GM19468 (cell line): ENCODE results near the gene IGF1R.
"Not testable (repeated sequence)": the region's sequence is repeated elsewhere in the genome, so short reads cannot be mapped to it uniquely, and the experiment has no call there.

Experiments
- ATAC-seq: cut with Tn5 transposase; IDR thresholded peaks from one replicate; pipeline ENCODE4 v1.9.1; 2021; ENCODE audit warnings: mild to moderate bottlenecking, moderate library complexity, moderate number of reproducible peaks; ENCODE audit not compliant: unreplicated experiment; ENCODE audit errors: extremely low read depth

IGF1R gene

DNA sequence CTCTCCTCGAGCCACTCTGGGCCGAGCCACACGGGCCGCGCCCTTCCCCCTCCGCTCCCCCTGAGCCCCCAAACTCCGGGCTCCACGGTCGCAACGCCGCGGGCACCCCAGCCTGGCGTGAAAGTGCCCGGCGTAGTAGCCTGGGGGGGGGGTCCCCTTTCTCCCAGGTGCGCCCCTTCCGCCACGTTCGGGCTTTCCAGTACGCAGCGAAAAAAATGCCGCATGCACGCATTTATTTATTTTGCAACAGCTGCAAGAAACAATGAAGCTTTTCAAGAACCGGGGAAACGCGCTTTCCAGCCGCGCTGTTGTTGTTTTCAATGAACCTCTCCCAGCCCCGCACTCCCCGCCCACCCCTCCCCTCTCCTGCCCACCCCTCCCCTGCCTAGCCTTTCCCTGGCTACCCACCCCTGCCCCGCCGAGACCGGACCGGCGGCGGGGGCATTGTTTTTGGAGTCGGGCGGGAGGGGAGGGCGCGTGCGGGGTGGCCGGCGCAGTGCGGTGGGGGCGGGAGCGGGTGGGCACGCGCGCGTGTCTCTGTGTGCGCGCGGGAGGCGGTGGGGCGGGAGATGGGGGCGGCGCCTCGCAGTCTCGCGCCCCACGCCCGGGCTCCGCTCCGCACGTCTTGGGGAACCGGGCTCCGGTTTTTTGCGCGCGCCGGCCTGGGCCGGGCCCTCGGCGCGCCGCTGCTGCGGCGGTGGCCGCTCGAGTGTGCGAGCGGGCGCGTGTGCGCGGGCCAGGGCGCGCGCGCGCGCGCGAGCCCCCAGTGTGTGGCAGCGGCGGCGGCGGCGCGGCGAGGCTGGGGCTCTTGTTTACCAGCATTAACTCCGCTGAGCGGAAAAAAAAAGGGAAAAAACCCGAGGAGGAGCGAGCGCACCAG, at the start of gene IGF1R:
TSS of gene IGF1R (plus strand) at position 766 of the 880 bp plus-strand sequence. CDS start 1,043 bp downstream, outside the sequence.
- peak; percentile 66 for ATAC-seq

DNA sequence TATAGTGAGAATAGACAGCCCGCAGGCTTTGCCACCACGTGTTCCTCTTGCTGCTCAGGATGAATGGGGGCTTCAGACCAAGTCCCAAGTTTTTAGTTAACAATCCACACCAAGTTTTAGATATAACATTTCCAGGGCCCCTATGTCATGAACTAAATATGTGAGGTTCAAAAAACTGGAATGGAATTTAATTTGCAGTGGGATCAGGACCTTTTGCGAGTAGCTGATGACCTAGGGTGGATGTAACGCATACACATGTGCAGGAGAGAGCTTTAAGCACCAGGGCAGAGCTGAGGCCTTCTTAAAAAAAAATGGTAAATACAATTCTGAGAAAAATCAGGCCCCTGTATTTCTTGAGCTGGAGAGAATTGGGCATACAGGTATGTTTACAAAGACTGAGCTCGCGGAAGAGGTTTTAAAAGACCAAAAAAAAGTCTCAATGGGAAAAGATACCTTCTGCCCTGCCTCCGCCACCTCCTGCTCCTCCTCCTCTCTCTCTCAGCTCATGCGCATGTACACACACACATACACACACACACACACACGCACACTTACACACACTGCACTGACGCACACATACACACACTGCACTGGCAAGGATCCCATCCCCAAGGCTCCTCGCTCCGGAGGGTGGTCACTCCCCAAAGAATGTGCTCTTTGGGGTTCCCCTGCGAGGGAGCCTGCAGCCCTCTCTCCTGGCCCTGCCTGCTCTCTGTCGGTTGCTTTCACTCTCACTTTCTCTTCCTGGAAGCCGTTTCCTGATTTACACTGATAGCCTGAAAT, 48.2 kb upstream of the IGF1R start:
- peak; percentile 24 for ATAC-seq

DNA sequence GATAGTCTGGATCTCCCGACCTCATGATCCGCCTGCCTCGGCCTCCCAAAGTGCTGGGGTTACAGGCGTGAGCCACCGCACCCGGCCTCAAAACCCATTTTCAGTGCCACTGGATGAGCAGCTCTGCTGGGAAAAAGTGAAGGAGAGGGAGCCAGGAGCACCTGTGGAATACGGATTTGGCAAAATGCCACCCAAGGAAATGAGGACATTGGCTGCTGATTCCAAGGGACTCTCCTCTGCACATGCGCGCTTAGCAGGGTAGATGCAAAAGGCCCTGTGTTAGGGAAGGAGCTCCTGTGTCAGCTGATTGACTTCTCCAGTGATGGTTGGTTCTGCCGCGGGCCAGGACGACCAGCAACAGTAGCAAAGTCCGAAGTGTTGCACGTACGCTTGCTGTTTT, 43.4 kb upstream of the IGF1R start:
- no peak for ATAC-seq

DNA sequence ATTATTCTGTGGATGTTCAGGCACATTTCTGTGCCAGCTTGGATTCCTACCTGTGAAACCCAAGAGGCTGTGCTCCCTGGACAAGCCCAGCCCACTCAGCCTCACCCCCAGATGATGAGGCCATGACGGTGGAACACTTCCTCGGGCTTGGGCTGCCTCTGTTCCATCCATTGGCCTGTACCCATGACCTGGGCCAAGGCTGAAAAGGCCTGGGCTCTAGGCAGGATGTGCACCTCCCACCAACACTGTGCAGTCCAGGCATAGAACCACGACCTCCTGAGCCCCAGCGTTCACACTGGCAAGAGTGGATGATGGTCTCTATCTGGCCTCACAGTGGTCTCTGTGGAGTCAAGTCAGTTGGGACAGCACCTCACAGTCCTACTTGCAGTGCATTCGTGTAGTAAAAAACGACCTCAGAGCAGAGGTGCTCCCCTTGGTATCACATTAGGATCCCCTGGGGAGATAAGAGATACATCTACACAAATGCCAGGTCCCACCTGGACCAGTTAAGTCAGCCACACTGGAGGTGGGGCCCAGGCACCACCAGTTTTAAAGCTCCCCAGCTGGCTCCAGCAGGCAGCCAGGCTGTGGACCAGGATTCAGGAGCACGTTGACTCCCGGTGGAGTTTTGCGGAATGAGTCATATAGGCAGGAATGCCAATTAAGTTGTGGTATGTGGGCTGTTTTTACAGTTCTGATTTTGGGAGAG, 39.0 kb upstream of the IGF1R start:
- ATAC-seq = no peak

DNA sequence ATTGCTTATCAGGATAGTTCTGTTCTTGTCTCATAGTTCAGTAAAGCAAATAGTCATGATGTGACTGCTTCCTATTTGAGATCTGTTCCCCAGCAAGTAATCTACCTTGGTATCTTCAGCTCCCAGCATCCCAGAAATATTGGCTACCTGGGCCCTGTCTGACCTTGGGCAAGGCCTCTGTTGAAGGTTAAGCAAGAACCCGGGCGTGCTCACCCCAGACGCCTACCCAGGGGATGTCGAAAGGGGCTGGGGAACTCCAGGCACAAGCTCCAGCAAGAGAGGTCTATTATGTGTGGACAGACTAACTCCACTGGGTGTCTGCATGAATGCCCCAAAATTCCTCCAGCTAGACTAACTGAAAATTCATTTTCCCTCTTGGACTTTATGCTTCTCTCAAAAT, 37.3 kb upstream of the IGF1R start:
- ATAC-seq = no peak

DNA sequence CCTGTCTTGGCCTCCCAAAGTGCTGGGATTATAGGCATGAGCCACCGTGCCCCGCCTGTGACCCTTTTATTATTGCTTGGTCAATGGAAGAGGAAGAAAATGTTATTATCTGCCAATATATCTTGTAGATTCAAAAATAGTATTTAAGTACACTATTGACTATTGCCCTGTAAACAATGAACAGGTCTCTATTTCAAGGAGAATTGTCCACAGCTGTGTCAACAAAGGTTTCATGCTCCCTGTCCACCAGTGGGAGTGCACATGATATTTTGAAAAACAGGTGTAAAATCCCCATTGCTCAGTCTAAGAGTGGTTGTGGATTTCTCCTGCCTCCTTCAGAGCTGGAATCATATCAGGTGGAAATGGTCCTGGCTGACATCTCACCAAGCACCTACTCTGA, 36.5 kb upstream of the IGF1R start:
- no peak for ATAC-seq

DNA sequence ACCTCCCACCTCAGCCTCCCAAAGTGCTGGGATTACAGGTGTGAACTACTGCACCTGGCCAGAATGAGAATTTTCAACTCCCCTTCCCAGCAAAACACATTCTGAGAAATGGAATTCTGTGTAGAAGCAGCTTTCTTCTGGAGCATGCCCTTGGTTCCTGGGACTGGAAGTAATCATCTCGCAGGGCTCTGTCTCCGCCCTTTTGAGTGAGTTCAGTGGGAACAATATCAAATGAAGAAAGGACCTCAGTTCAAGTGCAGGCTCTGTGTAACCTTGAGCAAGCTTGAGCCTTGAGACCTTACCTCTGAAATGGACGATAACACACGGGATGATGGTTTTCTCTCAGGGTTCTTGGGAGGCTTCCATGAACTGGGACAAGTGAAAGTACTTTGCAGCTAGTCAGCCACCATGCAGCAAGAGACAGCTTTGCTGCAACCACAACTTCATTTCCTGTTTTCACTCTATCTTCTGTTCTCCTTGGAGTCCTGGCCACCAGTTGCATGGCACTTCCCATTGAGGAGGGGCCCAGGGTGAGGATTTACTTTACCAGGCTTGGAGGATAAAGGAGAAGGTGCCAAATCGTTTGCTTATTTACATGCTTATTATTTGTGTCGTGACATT, 35.7 kb upstream of the IGF1R start:
- no peak for ATAC-seq

DNA sequence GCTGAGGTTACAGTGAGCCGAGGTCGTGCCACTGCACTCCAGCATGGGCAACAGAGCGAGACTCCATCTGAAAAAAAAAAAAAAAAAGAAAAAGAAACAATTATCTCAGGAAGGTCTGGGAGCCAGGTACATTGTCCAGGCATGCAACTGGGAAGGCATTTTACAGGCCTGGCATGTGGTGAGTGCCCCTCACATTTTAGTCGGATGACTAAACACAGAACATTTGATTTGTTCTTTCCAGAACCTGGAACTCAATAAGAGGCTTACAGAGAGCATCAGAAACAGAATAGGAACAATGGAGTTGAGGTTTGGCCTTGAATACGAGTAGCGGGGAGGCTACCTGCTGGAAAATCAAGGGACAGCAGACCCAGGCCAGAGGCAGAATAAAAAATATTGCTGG, 33.7 kb upstream of the IGF1R start:
- no peak for ATAC-seq

GRCh38 chr15:98616397-98616796, 31.9 kb upstream of the IGF1R start:
- no peak for ATAC-seq

DNA sequence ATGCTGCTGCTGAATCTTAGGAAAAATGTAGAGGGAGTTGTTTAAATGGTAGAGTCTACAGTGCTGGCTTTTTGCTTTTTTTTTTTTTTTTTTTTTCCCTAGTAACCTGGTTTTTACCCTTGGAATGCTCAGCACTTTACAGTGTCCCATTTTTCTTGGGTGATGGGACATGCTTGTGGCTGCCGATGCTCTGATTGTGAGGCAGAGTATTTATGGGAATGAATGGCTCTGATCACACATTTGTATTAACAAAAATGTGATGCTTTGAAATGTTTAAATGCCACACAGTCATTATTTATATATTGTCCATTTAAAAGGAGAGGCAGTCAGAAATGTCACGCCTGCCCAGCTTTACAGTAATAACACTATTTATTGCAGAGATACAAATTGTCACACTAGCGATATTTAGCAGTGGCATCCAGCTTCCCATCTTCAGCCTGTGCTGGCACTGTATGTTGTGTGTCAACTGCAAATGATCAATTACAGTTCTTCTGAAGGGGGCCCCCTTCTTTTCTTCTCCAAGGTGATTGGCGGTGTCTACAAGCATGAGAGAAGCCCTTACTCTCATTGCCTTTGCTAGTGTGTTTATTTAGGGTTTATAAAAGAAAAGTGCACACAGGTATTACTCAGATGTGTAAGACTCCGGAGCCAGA, 30.9 kb upstream of the IGF1R start:
- no peak for ATAC-seq

GRCh38 chr15:98618576-98618975, 29.8 kb upstream of the IGF1R start:
- ATAC-seq = not testable (repeated sequence)

- no peak for ATAC-seq
These were observed 28.3 kb upstream of the IGF1R start for GRCh38 chr15:98620020-98620419.

DNA sequence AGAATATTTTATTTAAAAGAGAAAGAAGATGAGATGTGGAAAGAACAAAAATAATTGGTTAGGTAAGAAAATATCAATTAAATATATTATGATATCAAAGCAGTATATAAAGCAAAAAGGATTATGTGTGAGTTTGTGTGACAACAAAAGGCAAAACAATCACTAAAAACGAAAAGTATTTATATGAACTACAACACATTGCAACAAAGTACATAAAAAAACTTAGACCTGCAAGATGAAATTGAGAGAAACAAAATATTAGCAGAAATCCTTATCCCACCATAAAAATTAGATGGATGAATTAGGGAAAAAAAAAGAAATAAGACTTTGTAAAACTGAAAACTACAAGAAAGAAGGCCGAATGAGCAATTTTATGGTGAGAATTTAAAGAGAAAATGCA, 27.3 kb upstream of the IGF1R start:
- no peak for ATAC-seq

DNA sequence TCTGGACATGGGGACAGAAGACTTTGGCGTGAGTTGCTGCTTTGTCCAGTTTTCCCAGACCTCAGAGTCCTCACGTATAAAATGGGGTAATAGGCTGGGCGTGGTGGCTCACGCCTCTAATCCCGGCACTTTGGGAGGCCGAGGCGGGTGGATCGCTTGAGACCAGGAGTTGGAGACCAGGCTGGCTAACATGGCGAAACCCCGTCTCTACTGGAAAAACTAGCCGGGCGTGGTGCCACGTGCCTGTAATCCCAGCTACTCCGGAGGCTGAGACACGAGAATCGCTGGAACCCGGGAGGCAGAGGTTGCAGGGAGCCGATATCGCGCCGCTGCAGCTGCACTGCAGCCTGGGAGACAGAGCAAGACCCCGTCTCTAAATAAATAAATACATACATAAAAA, 22.7 kb upstream of the IGF1R start:
- ATAC-seq = no peak

DNA sequence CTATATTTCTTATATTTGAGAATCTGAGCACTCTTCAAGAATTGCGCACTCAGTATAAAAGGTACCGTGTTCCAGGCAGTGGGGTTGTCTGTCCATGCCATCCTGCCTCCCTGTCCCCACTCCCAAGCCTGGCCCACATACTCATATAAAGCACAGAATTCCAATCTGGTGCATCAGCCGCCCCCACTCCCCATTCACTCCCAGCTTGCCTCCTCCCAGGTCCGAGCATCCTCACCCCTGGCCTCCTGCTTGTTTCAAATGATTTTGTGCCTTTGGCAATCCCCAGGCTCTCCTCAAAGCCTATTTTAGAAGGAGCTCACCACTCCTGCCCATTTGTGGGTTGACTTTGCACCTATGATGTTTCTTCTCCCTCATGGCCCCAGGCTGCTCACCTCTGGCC, 22.2 kb upstream of the IGF1R start:
- ATAC-seq = no peak

DNA sequence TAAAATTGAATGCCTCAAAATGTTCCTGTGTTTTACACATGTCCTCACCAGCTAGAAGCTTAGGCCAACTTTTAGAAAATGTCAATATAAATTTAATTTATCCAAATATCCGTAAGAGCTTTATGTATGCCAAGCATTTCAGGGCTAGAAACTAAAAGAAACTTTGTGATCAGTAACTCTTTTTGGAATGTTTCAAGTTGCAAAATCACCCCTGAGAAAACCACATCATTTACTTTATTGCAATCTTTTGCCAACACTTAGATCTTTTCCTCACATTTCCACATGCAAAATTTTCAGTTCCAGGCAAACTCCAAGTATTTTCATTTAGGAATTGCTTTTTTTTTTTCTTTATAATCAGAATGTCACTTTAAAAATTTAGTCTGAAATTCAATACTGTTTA, 20.1 kb upstream of the IGF1R start:
- no peak for ATAC-seq

GRCh38 chr15:98635848-98636247, 12.5 kb upstream of the IGF1R start:
- no peak for ATAC-seq

DNA sequence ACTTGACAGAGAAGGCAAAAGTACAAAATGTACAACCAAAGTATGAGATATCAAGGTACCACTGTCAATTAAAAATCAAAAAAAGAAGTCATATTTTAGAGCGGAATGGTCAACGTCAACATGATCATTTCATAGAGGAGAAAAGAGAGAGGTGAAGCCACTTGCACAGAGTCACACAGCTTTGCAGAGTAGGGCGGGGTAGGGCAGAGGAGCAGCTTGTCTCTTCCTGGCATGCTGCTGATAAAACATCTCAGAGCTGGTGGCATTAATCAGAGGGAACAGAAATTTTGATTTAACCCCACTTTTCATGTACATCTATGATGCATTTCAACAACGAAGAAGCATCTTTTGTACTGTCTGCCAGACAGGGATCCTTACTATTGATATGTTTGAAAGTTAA, 5.2 kb upstream of the IGF1R start:
- no peak for ATAC-seq

DNA sequence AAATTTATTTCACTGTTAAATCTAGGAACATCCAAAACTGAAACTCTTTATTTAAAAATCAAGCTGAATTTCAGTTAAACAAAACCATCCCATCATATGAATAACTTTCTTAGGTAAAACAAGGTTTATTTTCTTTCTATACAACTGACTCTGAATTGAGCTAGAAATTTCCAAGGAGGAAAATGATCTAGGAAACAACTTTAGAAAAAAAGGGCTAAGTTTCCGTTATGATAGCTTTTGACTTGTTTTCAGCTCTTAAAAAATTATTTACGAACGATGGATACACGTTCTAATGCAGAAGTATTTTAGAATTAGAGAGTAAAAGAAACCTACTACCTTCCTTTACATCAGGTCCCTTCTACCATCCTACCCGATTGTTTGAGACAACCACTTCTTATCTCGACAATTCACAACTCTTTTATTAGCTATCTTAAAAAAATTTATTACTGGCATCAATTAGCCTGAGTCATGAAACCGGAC, 1.8 kb upstream of the IGF1R start:
- ATAC-seq = no peak
